HepG2 (cell line): ENCODE data around the gene ATXN2. TPM values are rescaled to one million over a fixed set of nuclear protein-coding genes. Genes with fewer than 3 reads are reported as not detected.
"Not testable (repeated sequence)": the region's sequence is repeated elsewhere in the genome, so short reads cannot be mapped to it uniquely, and the experiment has no call there.

Experiments
- ATAC-seq: fragments of 200-7000 bp; cut with Tn5 transposase; 3 replicates; pipeline ENCODE4 v1.9.1; 2020; ENCODE audit warnings: mild to moderate bottlenecking, moderate library complexity
- BruUV-seq: library from RNA; stranded (reverse); fragments of 400-500 nt; replicated peaks from 2 replicates; lab custom pipeline; 2021; lab: Mats Ljungman, UMichigan
- CTCF ChIA-PET: fragments of 300-600 bp; formaldehyde crosslinking; extraction: SDS; loops from one replicate; lab custom pipeline; 2021; ENCODE audit warnings: low total read pairs, inconsistent platforms, low intra/inter-chr PET ratio; lab: Yijun Ruan, JAX
- POLR2A ChIA-PET: fragments of 350-600 bp; sonication (Branson Sonifier 250); formaldehyde crosslinking; loops from one replicate; lab custom pipeline; 2020; ENCODE audit warnings: antibody characterized with exemption, inconsistent platforms; lab: Yijun Ruan, JAX
- DNase-seq: peaks from one replicate; pipeline ENCODE4 v3.0.0-alpha.2; 2015; ENCODE audit warnings: low spot score
- FAIRE-seq: peaks from 3 replicates; lab custom pipeline; 2011; peaks lifted over from hg19 to GRCh38; lab: Jason Lieb, UNC
- H2AFZ ChIP-seq: one replicate; pipeline ENCODE4 v1.6.1; 2011; ENCODE audit warnings: low read length, inconsistent platforms
- H3K27ac ChIP-seq: fragments of 300-600 bp; 3 replicates; pipeline ENCODE4 v1.8.0; 2011; ENCODE audit warnings: mixed run types, mild to moderate bottlenecking, mixed read lengths, low read length, inconsistent platforms; ENCODE audit not compliant: insufficient read depth; ENCODE audit errors: extremely low read length
- H3K27me3 ChIP-seq, 2 experiments: fragments of 200-600 bp in 1 of 2; 2 replicates in 1 of 2; 3 replicates in 1 of 2; pipeline versions ENCODE4 v1.6.0 to v1.8.0; 2011; ENCODE audit warnings: low read length in 2 of 2, mild to moderate bottlenecking in 2 of 2, moderate library complexity in 2 of 2, inconsistent platforms in 1 of 2; ENCODE audit not compliant: insufficient read depth in 2 of 2, control insufficient read depth in 1 of 2
- H3K36me3 ChIP-seq, 2 experiments: fragments of 200-600 bp in 1 of 2; replicated peaks in 1 of 2; 2 replicates in 1 of 2; 3 replicates in 1 of 2; pipeline versions ENCODE4 v1.5.1 to v1.8.0; 2011; ENCODE audit warnings: low read length in 2 of 2, inconsistent platforms in 1 of 2; ENCODE audit not compliant: insufficient read depth in 2 of 2, control insufficient read depth in 1 of 2
- H3K4me1 ChIP-seq: 2 replicates; pipeline ENCODE4 v1.5.1; 2012; ENCODE audit warnings: low read length, inconsistent platforms; ENCODE audit not compliant: insufficient read depth
- H3K4me2 ChIP-seq: 2 replicates; pipeline ENCODE4 v1.6.0; 2011; ENCODE audit warnings: low read depth, low read length, inconsistent platforms
- H3K4me3 ChIP-seq, 3 experiments: fragments of 200-600 bp in 1 of 3; sonication (generic), shearing (Covaris generic) in 1 of 3; replicated peaks in 1 of 3; 2 replicates each; pipeline ENCODE4 v1.5.1; 2011 to 2016; ENCODE audit warnings: low read length in 3 of 3, inconsistent platforms in 2 of 3, low read depth in 2 of 3, mild to moderate bottlenecking in 2 of 3, control low read depth in 1 of 3, mixed read lengths in 1 of 3; ENCODE audit not compliant: insufficient read depth in 1 of 3
- H3K79me2 ChIP-seq: one replicate; pipeline ENCODE4 v1.6.1; 2011; ENCODE audit warnings: low read length, inconsistent platforms; ENCODE audit not compliant: insufficient read depth
- H3K9ac ChIP-seq: 2 replicates; pipeline ENCODE4 v1.6.0; 2011; ENCODE audit warnings: mild to moderate bottlenecking, low read depth, low read length, inconsistent platforms; ENCODE audit not compliant: insufficient read depth
- H3K9me3 ChIP-seq: 2 replicates; pipeline ENCODE4 v1.5.1; 2012; ENCODE audit warnings: mild to moderate bottlenecking, low read length
- H4K20me1 ChIP-seq: 2 replicates; pipeline ENCODE4 v1.6.0; 2011; ENCODE audit warnings: inconsistent platforms, mild to moderate bottlenecking, low read length, moderate library complexity; ENCODE audit not compliant: insufficient read depth
- RXRB ChIP-seq: IDR thresholded peaks from 2 replicates; pipeline ENCODE4 v1.6.1; 2016; ENCODE audit warnings: borderline replicate concordance, missing genetic modification reagents, missing compliant biosample characterization
- ZNF121 ChIP-seq: sonication (generic); formaldehyde crosslinking; IDR thresholded peaks from 2 replicates; pipeline ENCODE4 v1.5.0; 2020; ENCODE audit warnings: mild to moderate bottlenecking, missing genetic modification reagents
- ZNF460 ChIP-seq: sonication (generic); formaldehyde crosslinking; IDR thresholded peaks from 2 replicates; pipeline ENCODE4 v1.5.1; 2020; ENCODE audit warnings: missing genetic modification reagents, mild to moderate bottlenecking, borderline replicate concordance
- WGBS: methylation state at CpG from one replicate; pipeline ENCODE4 v1.1.6; 2017; ENCODE audit warnings: low lambda C conversion rate; 5-methylcytosine and 5-hydroxymethylcytosine counted together
- in situ Hi-C: cut with HindIII; loops from 2 replicates; pipeline ENCODE4 v1.10.0; 2017; ENCODE audit warnings: low pct_unique_long_range_greater_than_20kb; ENCODE audit not compliant: extremely low pct_ligation_motif_present
- intact Hi-C: fragments of 100-400 bp; cut with micrococcal nuclease; formaldehyde crosslinking; loops from one replicate; pipeline ENCODE4 v1.10.0; 2022; ENCODE audit not compliant: unreplicated experiment
- polyA plus RNA-seq, 8 experiments: library from polyadenylated mRNA; depleted of rRNA in 3 of 8; stranded (reverse) in 7 of 8; unstranded in 1 of 8; fragments of >200 nt; fragmentation: Illumina TruSeq in 4 of 8; extraction: Trizol in 4 of 8; gene quantifications; 2 replicates each; pipeline versions ENCODE4 v1.2.1 to v1.2.3, GENCODE V29; 2011 to 2016; ENCODE audit warnings: low read depth in 4 of 8, missing spikeins in 1 of 8, mixed read lengths in 1 of 8; ENCODE audit not compliant: insufficient read depth in 1 of 8
- total RNA-seq, 5 experiments: library from RNA; depleted of rRNA; stranded (reverse); fragments of >200 nt; fragmentation: Illumina TruSeq; extraction: Trizol; gene quantifications; 2 replicates each; pipeline ENCODE4 v1.2.3, GENCODE V29; 2016; ENCODE audit warnings: low read depth in 1 of 5

The ATXN2 gene
- total and polyA plus RNA-seq, 2 of the 13 experiments (the other 11 are each of a cell fraction or from before 2014, with no cell fraction given), result 18.1 to 27.1 TPM

DNA sequence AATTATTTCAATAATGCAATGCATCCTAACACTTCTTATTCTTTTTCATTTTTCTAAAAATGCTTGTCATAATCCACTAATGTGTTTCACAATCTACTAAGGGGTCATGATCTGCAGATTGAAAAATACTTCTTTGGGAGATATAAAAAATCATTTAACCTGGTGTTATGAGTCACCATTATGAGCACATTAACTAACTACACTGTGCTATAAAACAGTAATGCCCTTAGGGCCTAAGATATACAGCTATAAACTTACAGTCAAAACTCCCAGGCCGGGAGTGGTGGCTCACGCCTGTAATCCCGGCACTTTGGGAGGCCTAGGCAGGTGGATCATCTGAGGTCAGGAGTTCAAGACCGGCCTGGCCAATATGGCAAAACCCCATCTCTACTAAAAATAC is 14.2 kb downstream of the ATXN2 start:
- no peak overlapping the region for H3K9ac ChIP-seq
- H4K20me1 ChIP-seq, result peaks cover 16% of the 10 kb centered on the region
- no peaks in the 10 kb centered on the region for H3K27me3 ChIP-seq
- in situ Hi-C loops (no loop called here), intact Hi-C loops (no loop called here)
- no TSS peak for BruUV-seq
- FAIRE-seq (no peak), DNase-seq (no peak), ATAC-seq (no peak)
- CTCF ChIA-PET, result no interaction called here
- 92% methylated on average over 4 of the region's 4 CpGs for WGBS
- peaks cover 44% of the 10 kb centered on the region for H3K4me1 ChIP-seq
- POLR2A ChIA-PET, result no interaction called here
- no peak overlapping the region for H3K4me3 ChIP-seq
- H3K27ac ChIP-seq, result no peak overlapping the region
- H3K4me2 ChIP-seq, result no peak overlapping the region
- no peaks in the 10 kb centered on the region for H3K9me3 ChIP-seq
- no peak overlapping the region for H2AFZ ChIP-seq
- TF ChIP-seq RXRB (CRISPR knock-in tag) (no peak), ZNF460 (peak; percentile 35; the same call in 1 of the 2 replicates)
- H3K36me3 ChIP-seq, result peaks cover 3% of the 10 kb centered on the region in 2 experiments; a peak in 2 of 5 replicates
- peaks cover 90% of the 10 kb centered on the region for H3K79me2 ChIP-seq

DNA sequence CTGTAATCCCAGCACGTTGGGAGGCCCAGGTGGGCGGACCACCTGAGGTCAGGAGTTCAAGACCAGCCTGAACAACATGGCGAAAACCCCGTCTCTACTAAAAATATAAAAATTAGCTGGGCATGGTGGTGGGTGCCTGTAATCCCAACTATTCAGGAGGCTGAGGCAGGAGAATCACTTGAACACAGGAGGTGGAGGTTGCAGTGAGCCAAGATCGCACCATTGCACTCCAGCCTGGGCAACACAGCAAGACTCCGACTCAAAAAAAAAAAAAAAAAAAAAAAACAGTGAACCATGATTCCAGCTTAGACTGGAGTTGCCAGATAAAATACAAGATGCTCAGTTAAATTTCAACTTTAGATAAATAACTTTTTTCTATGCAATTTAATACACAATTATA is 15.6 kb downstream of the ATXN2 start:
- H3K27me3 ChIP-seq, CTCF ChIA-PET, H3K4me2 ChIP-seq, H3K9ac ChIP-seq, BruUV-seq, H3K36me3 ChIP-seq, H3K4me3 ChIP-seq, intact Hi-C loops, H3K9me3 ChIP-seq, POLR2A ChIA-PET, FAIRE-seq, ATAC-seq, H2AFZ ChIP-seq, in situ Hi-C loops, DNase-seq, H3K27ac ChIP-seq: not testable (repeated sequence)
- Histone ChIP-seq H4K20me1 (peaks cover 15% of the 10 kb centered on the region), H3K79me2 (peaks cover 90% of the 10 kb centered on the region), H3K4me1 (peaks cover 48% of the 10 kb centered on the region)
- TF ChIP-seq ZNF121 (CRISPR knock-in tag), result peak; percentile 79
- 92% methylated on average over 6 of the region's 6 CpGs for WGBS
